Astrocyte of the hippocampus (primary cell): ENCODE measurements around the gene CYBA.
A peak's percentile ranks its signal among the peaks of the same experiment; 100 is the strongest.

Experiments used
- DNase-seq: peaks from one replicate; pipeline ENCODE4 v3.0.0; 2011; ENCODE audit warnings: low read depth, low spot score

Gene CYBA

GRCh38 chr16:88647178-88648070, 3.4 kb downstream of the CYBA start:
- DNase-seq, result no peak

- DNase-seq, result no peak
Measured at GRCh38 chr16:88646345-88647034, 4.4 kb downstream of the CYBA start.

GRCh38 chr16:88645941-88646340, 4.9 kb downstream of the CYBA start:
- no peak for DNase-seq

GRCh38 chr16:88645455-88645854, 5.4 kb downstream of the CYBA start:
- DNase-seq, result no peak

- DNase-seq, result no peak
Measured at GRCh38 chr16:88643644-88643932, 7.3 kb downstream of the CYBA start.

GRCh38 chr16:88642881-88643643, 7.8 kb downstream of the CYBA start:
- DNase-seq, result no peak

- DNase-seq, result no peak
Measured at GRCh38 chr16:88640498-88641247, 10.2 kb downstream of the CYBA start.

GRCh38 chr16:88640039-88640495, 10.8 kb downstream of the CYBA start:
- no peak for DNase-seq

GRCh38 chr16:88639231-88640038, 11.4 kb downstream of the CYBA start:
- no peak for DNase-seq

GRCh38 chr16:88638323-88639230, 12.3 kb downstream of the CYBA start, which contains the start of gene IL17C:
IL17C (plus strand) TSS chr16:88638572; CDS start chr16:88638642, 70 bp downstream.
- no peak for DNase-seq

- DNase-seq, result no peak
Measured at GRCh38 chr16:88636488-88637265, 14.2 kb downstream of the CYBA start.

- DNase-seq, result no peak
Measured at GRCh38 chr16:88635671-88636319, 15.1 kb downstream of the CYBA start.

- no peak for DNase-seq
Measured at GRCh38 chr16:88634994-88635670, 15.7 kb downstream of the CYBA start.

- DNase-seq, result peak; percentile 48
Measured at GRCh38 chr16:88634141-88634993, 16.5 kb downstream of the CYBA start.

GRCh38 chr16:88633684-88634140, 17.1 kb downstream of the CYBA start:
- no peak for DNase-seq

- DNase-seq, result no peak
Measured at GRCh38 chr16:88632587-88632930, 18.3 kb downstream of the CYBA start.
